Activated CD4-positive, alpha-beta T cell treated with anti-CD3 and anti-CD28 coated beads, Interleukin-2, amount 50 U/mL, for 4 hours (primary cell): ENCODE data around the gene NPAS3.

ENCODE experiments used
- DNase-seq, 2 experiments: peaks; one replicate each; pipeline ENCODE4 v3.0.0-alpha.2; 2020

Gene NPAS3

DNA sequence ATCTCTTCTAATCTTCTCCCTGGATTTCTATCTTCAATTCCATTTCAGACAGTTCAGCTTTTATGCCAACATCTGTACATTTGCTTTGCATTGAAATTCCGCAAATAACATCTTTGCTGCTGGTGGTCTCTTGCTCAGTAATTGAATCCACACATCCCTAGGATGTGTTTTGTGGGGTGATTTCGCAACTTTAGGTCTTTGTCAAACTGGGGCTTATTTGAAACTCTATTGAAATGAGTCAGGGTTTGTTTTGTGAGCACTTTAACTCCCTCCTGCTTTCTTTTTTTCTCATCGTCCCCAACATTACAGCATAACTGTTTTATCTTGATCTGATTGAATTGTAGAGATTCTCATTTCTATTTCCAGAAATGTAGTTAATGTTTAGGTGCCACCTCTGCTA is 404.3 kb downstream of the NPAS3 start:
- no peak for DNase-seq

DNA sequence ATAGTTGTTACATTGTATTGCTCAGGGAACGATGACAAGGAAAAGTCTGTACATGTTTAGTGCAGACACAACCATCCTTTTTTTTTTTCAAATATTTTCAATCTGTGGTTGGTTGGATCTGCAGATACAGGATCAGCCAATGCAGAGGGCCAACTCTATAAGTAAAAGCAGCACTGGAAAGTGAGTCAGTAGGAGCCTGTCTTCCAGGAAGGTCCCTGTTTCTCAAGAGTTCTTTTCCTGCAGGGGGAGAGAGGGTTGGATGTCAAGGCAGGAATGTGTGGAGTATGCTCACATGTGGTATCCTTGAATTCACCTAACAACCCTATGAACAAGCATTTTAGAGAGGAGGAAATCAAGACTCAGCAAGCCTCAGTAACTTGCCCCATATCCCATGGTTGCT is 409.1 kb downstream of the NPAS3 start:
- DNase-seq = no peak

DNA sequence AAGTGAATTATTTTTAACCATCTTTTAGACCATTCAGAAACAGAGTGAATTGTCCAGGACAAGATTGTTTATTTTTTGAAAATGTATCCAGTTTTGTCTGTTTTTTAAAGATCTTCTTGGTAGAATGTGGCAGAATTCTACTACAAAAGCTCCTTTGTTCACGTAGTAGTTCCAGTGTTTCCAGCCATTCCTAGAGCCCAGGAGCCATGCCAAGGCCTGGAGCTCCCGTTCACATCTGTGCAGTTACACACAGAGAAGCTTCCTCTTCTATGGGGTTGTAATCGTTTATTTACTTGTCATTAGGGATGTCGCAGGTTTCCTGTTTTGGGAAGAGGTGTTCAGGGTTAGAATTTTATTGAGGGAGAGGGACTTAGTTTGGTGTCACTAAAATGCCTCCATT is 409.8 kb downstream of the NPAS3 start:
- DNase-seq = no peak

DNA sequence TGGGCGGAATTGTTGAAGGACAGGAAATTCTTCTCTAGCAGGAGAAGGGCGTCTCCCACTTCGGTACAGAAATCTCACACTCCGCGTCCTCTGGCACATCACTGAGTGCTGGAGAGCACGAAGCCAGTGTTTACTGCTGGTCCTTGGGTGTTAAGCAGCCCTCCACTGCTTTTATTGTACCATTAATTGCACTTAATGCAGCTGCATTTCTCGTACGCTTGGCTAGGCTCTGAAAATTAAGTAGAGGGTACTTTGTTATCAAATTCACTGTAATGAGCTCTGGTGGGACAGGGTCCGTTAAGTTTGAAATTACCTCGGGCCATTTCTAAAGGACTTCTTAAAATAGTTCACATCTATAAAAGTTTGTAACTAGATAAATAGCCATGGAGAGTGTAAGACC is 411.2 kb downstream of the NPAS3 start:
- DNase-seq = no peak

DNA sequence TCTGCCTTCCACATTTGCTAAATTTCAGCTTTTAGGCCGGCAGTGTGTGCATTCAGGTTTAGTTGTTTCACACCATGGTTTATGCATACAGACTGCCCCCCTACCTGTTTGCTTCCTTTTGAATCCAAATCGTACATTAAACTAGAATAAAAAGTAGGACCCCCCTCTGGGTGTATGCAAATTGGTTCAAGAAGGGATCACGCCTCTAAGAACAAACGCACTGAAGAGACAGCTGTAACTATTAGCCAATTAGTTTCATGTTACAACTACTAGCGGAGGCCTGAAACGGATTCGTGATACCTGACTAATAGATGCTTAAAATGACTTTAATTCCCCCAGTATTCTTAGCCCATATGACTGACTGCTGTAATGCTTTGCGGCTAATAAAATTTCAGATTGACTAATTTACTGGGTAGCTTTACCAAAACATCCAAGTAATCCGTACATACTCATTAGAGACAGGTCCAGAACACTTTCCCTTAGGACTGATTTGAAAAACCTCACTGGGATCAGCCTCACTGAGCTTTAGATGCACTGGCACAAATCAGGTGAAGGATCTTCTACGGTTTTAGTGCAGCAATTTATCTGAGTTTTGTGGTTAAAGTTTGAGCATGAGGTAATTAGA is 411.8 kb downstream of the NPAS3 start:
- DNase-seq = no peak

DNA sequence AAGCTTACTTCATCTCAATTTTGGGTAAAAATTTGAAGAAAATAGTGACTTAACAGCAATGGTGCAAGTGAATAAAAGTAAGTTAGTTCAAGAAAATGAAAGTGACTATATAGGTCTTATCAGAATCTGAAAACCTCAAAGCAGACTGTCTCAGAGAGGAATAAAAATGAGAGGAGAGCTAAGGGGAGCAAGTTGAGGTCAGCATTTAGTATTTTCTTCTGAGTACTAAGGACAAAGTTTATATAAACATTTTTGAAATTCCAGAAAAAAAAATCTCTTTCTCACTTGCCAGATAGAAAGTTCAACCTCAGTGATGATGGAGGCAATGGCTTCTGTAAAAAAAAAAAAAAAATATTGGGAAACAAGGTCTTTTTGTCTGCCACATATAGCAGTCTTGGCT is 414.1 kb downstream of the NPAS3 start:
- DNase-seq = no peak

DNA sequence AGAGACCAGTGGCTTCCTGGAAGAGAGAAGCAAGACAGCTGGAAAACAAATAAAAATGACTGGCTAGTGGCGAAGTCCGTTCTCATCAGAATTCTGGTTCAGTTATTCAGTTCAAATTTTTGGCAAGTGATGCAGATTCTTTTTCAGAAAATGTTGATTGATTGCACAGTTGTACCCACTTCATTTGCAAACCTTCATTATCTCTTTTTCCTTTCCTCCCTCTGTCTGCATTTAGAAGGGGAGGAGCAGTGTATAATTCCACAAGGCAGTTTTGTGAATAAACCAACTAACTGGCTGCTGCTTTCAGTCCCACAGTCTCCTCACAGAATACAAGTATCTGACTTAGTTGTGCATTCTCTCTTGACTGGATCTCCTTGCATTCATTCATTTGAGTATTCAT is 417.5 kb downstream of the NPAS3 start:
- DNase-seq = no peak

DNA sequence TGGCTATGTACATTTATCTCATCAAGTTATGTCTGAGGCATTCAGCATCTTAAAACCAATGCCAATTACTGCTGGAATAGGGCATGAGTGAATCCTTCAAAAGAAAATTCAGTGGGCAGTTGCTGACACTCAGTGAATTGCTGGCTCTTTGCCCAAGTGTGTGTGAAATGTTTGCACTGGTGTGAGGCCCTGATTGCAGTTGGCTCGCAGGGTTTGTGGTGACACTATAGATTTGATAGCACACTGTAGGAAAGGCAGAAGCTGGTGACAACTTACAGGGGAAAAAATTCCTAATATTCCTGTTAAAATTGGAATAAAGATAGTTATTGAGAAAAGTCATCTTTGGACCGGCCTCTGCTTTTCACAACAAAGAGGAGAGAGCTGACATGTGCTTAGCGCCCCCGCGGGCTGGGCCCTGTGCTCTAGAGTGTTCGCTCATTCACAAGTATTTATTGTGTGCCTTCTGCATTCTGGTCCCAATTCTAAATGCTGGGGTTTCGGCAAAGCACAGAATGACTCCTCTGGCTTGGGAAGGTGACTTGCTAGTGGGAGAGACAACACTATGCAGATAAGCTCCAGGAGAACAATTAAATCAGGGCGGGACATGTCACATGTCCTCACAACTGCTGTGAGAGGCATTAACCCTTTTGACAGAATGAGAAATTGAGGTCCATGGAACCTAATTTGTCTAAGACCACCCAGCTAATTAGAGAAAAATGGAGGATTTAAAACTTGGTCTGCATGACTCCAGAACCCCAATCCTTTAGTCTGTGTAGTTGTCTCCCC is 418.7 kb downstream of the NPAS3 start:
- DNase-seq = no peak

DNA sequence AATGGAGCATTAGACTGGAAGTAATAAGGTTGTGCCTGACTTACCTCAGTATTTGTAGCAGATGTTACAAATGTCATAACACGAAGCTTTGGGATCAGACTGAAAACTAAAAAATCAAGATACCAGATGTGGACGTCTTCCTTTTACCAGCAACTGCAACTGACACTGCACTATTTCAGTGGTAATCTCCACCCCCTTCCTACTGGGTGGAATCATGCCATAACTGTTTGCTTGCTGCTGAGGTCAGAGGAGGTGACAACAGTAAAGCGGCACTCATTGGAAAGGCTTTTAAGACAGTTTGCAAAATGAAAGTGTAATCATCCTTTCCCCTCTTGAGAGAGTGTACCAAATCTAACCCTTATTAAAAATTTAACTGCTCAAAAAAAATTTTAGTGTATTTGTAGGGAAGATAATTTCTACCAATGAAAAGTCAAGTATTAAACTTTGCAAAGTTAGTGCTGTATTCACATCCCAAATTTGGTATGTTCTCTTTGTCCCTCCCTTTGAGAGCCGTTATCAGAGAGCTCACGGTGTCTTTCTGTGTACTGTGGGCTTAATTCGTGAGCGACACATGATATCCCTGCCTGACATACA is 420.7 kb downstream of the NPAS3 start:
- no peak for DNase-seq

DNA sequence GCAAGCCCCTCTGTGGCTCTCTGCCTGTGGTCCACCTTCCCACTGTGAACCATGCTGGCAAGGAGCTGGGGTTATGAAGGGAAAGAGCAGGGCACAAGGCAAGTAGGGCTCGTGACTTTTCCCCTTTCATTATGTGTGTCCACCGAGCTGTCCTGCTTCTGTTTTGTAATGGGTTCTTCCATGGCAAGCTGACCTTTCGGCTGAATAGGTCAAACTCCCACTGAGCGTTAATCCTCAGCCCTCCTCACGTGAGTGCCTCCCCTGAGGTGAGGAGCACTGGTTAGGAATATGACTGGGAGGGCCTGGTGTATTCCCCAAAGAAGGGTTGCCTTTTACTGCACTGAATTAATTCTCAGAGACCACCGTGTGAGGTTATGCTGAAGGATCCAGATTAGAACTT is 424.3 kb downstream of the NPAS3 start:
- no peak for DNase-seq

DNA sequence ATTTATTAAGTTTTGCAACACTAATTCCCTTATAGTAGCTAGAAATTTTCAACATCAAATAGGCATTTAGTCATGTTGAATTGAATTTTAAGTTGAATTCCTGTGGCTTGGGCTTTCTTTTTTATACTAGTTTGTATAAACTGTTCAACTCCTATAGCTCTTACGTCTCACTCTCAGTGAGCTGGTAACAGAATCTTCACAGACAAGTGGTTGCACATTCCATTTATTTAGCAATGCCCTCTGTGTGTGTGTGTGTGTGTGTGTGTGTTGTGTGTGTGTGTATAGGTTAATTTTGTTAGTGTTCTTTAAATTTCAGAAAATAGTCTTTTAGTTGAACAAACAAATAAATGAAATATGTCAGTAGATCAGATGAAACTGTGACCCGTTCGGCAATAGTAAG is 425.0 kb downstream of the NPAS3 start:
- no peak for DNase-seq

DNA sequence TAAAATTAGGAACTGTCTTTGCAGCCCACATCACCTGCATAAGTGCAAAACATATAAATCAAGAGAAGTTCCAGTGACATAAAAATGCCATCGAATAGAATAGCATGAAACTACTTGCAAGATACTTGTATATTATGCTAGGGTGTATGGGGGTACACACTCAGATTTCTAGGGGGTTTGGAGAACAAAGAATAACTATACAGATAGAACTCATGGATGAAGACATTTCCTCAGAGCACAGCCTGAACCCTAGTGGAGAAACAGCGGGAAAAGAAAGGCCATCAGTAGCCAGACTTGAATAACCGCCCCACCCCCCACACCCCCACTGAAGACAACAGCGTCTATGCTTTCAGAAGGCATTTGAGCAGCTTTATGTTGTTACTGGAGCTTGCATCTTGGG is 425.8 kb downstream of the NPAS3 start:
- no peak for DNase-seq

DNA sequence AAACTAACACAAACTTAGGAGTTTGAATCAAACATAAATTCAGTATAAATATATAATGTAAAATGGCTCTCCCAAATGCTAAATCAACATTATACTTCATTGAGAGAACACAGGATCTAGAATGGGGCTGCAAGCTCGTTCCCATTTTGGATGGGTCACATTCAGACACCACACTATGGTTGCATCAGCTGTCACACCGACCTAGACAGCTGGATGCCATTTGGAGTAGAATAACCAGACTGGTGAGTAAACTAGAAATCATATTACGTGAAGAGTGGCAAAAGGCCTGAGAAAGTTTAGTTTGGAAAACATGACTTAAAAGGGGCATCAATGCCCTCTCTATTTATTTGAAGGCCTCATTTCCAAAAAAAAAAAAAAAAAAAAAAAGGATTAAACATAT is 430.4 kb downstream of the NPAS3 start:
- no peak for DNase-seq

DNA sequence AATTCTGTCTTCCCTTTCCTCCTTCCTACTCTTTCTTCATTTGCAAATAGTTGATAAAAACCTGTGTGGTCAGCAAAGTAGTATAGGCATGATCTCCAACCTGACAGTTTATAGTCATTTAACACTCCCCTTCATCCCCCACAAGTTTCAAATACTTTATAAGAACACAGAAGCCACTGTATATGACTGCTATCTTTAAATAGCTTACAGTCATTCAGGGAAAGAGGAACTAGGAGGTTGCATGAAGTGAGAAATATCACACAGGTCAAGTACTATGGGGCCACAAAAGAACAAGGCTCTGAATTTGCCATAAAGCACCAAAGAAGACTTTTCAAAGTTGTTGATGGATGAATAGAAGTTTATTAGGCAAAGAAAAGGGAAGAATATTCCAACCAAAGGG is 431.3 kb downstream of the NPAS3 start:
- no peak for DNase-seq

DNA sequence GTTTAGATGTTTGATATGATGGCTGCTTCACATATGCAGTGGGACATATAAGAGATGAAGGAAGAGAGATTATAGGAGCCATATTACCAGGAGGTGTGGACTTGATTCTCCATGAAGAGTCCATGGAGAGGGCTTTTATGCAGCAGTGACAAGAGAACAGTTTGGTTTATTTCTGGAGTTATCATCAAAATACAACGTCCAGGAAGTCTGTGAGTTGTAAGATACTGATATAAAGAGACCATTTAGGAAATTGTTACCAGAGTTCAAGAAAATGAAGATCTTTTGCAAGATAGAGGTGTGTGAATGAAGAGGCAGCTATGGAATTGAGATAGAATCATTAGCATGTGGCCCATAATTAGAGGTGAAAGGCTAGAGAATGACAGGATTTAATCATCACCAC is 431.7 kb downstream of the NPAS3 start:
- no peak for DNase-seq

DNA sequence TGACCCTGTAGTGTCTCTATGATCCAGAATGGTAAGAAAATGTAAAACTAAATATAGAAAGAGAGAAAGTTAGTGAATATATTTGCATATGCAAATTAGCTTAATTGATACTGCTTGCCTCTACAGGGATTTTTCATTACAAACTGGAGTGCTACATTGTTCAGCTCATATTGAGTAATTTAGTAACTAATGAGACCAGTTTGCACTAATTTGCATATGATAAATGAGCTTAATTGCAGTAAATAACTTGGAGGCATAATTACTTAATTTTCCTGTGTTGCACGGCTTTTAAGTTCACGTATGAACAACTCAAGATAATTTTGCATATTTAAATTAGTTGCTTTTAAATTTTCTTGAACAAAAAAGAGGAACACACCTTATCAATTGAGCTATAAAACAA is 436.5 kb downstream of the NPAS3 start:
- DNase-seq = no peak

DNA sequence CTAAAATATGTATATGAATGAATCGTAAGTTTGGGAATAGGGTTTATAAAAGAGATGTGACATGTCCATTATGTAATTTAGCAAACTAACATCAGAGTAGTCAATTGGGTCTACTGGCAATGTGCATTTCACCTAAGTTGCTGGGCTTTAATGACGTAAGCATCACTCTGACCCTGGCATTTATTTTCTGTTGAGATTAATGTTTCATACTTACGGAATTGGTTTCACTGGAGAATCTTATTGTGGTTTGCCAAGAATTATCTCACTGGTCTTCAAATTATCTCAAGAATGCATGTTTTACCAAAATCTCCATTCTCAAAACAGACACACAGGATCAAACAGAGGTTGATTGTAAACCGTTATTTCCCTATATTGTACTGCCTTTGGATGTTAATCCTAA is 437.1 kb downstream of the NPAS3 start:
- no peak for DNase-seq

DNA sequence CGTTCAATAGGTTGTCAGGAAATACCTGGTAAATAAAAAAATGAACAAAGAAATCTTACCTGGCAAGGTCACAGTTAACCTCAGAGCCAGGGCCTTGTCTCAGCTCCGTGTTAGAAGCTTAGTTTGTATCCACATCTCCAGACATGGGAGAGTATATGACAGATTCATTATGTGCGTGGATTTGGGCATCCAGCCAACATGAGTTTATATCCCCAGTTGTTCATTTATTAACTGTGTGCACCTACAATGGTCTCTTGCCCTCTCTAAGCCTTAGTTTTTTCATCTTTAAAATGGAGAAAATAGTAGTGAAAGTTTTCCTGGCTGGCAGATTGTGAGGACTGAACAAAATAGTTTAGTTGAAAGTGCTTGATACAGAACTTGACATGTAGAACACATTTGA is 437.8 kb downstream of the NPAS3 start:
- no peak for DNase-seq

DNA sequence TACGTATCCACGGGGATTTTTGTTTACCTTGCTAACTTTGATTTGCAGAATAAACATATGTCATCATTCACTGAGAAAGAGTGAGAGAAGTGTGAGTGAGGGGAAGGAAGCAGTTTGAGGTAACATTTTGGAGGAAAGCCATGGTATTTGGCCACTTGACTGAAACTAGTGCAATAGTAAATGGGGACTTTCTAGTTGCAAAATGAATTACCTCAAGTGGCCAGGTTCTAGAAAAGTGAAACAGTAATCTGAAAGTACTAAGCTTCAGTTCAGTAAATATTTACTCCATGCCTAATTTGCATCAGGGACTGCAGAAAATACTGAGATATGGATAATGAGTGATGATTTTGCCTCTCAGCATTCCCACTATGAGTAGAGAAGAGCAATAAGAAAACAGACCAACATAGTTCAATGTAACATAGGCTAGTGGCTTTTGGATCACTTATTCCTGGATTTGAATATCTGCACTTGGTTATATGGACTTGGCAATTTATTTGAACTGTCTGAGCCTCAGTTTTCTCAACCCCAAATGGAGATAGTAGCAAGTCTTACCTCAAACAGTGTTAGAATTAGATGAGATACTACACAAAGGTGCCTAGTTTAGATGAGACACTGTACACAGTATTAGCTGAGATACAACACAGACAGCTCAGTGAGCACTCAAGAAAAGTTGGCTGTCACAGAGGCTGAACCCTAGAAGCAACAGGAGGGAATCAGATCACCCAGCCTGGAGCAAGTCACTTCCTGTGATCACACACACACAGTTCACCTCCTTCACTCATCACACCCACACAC is 439.1 kb downstream of the NPAS3 start:
- DNase-seq = no peak

DNA sequence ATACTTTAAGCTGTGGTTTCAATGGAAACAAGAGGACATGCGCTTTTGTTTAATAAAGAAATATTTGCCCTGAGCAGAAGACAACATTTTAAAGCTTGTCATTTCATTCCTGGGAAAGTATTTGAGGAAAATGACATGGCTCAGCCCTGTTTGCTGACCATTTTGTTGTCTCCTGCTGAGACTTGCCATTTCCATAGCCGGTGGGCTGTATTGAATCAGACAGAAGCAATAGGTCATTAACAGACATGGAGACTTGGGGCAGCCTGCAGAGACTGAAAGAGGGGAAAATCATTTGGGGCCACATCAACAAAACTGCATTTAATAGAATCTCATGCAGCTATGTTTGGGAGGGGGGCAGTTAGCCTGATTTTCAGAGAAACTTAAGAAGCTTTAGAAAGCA is 443.0 kb downstream of the NPAS3 start:
- no peak for DNase-seq

DNA sequence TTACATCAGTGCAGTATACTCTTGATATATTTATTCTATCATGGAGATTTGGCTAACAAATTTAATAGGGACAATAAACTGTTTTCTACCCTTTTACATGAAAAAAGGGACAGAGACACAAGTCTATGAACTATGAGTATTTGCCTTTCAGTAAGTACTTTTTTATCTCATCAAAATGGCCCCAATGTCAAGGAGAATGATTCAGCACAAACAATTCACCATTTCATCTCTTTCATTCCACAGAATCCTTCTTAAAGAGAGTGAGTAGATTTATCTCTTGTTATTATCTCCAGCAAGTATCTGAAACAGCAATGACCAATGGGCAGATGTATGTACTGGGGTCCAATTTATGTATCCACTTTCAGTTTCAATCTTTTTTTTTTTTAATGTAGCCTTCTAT is 447.5 kb downstream of the NPAS3 start:
- no peak for DNase-seq

DNA sequence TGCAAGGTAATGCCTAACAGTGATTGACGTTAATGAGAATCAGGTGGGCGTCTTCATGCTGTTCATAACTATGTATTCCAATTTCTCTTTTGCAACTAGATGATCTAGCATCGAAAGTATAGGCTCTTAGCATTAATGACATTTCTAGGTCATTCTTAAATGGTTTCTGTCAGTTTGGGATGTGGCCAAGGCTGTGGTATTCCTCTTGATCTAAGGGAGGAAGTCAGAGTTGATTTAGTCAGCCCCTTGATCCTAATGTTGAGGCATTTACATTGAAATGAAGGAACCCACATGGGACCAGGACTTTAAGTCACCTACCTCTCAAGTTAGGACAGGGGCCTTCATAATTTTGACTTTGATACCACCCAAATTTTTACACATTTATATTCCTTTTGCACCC is 448.1 kb downstream of the NPAS3 start:
- no peak for DNase-seq

DNA sequence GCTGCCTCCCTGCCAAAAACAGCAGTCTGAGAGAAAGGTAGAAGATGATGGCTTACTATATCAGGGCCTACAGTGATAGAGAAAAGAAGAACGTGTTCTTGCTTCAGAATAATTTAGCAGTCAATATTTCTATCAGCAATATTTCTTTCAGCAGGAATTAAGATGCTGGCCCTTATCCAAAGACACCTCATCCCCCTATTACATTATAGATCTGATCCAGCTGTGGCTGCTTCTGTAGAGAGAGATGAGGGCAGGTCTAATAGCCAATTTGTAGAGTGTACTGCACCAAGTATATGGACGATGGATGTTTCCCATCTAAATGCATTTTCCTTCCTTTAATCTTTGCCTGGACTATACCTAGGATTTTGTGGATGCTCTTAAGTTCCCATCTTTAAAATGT is 451.7 kb downstream of the NPAS3 start:
- DNase-seq = no peak
